Activated CD4-positive, alpha-beta memory T cell treated with anti-CD3 and anti-CD28 coated beads for 36 hours (primary cell): Measurements from ENCODE around the gene GM2A. TPM values are rescaled to one million over a fixed set of nuclear protein-coding genes. Genes with fewer than 3 reads are reported as not detected.

Experiments used
- CTCF ChIA-PET: fragments of 350-600 bp; sonication (Branson Sonifier 250); formaldehyde crosslinking; loops from one replicate; lab custom pipeline; 2021; ENCODE audit warnings: antibody characterized with exemption, inconsistent platforms; lab: Charles Lee
- POLR2A ChIA-PET: fragments of 350-600 bp; sonication (Branson Sonifier 250); formaldehyde crosslinking; loops from one replicate; lab custom pipeline; 2021; ENCODE audit warnings: antibody characterized with exemption; lab: Charles Lee
- DNase-seq: peaks from one replicate; pipeline ENCODE4 v3.0.0-alpha.2; 2020
- H3K27ac Mint-ChIP-seq: one replicate; pipeline ENCODE4 v1.8.0; 2021; ENCODE audit warnings: mixed read lengths
- H3K27me3 Mint-ChIP-seq: one replicate; pipeline ENCODE4 v1.8.0; 2021; ENCODE audit warnings: mixed read lengths
- H3K36me3 Mint-ChIP-seq: one replicate; pipeline ENCODE4 v1.8.0; 2021; ENCODE audit warnings: mixed read lengths
- H3K4me1 Mint-ChIP-seq: one replicate; pipeline ENCODE4 v1.8.0; 2021; ENCODE audit warnings: low read depth, mixed read lengths
- H3K4me3 Mint-ChIP-seq: one replicate; pipeline ENCODE4 v1.8.0; 2021; ENCODE audit warnings: mild to moderate bottlenecking, mixed read lengths
- H3K9me3 Mint-ChIP-seq: one replicate; pipeline ENCODE4 v1.8.0; 2021; ENCODE audit warnings: mixed read lengths
- intact Hi-C: fragments of 100-400 bp; cut with micrococcal nuclease; formaldehyde crosslinking; loops from one replicate; pipeline ENCODE4 v1.15.1; 2023
- total RNA-seq, 2 experiments: library from RNA; stranded (reverse); gene quantifications; one replicate each; pipeline ENCODE4 v1.2.3, GENCODE V29; 2021

Gene GM2A
- total RNA-seq, 2 experiments from 2014 or later = 28.7 to 29.1 TPM

DNA sequence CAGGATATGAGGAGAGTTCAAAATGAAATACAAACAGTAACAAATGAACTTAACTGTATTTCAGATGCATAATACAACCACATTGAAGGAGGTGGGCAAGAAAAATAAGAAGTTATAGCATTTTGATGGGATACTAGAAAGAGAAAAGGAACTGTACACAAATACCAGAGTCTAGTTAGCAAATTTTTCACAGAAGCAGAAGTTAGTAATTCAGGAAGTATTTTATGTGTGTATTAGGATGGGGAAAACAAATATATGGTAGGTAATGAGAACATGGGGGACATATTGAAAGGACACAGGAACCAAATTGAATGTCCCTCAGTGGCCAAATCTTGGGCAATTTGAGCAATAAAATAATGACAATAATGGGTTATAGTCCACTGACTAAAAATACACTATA, 18.4 kb downstream of the GM2A start:
- Mint-ChIP-seq H3K27me3 (no peaks in the 10 kb centered on the region), H3K27ac (no peak overlapping the region), H3K36me3 (peaks cover 18% of the 10 kb centered on the region), H3K9me3 (no peaks in the 10 kb centered on the region), H3K4me1 (no peaks in the 10 kb centered on the region), H3K4me3 (no peak overlapping the region)
- POLR2A ChIA-PET = interaction anchor here (0.6 to 1.2 kb wide), 2 partner anchors 19 to 1308 kb away, joined by 3 read pairs; partner anchors contain the start of gene GM2A
- CTCF ChIA-PET = no interaction called here
- no peak for DNase-seq
- intact Hi-C loops = loop anchor here (2.0 kb wide), 2 partner anchors 69 to 121 kb away; no protein-coding TSS in a partner anchor

- H3K4me3 Mint-ChIP-seq = no peak overlapping the region
- intact Hi-C loops = no loop called here
- POLR2A ChIA-PET = no interaction called here
Measured at GRCh38 chr5:151274666-151275065, 21.7 kb downstream of the GM2A start.

DNA sequence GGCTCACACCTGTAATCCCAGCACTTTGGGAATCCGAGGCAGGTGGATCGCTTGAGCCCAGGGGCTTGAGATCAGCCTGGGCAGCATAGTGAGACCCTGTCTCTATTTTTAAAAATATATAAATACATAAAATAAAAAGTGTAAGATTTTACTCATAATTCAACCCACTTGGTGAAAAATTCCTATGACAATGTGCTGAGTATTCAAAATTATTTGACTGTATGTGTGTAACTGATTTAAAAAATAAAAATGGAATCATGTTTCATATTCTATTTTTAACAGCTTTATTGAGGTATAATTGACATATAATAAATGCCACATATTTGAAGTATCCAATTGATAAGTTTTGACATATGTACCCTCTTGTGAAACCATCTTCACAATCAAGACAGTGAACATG, 22.8 kb downstream of the GM2A start:
- intact Hi-C loops = no loop called here
- no peak for DNase-seq
- Mint-ChIP-seq H3K4me1 (no peaks in the 10 kb centered on the region), H3K9me3 (no peaks in the 10 kb centered on the region), H3K27ac (no peak overlapping the region), H3K4me3 (no peak overlapping the region), H3K27me3 (peaks cover 6% of the 10 kb centered on the region), H3K36me3 (no peaks in the 10 kb centered on the region)
- POLR2A ChIA-PET = no interaction called here
- CTCF ChIA-PET = interaction anchor here (1.6 kb wide), 1 partner anchor 40 kb away, joined by 4 read pairs; no protein-coding TSS in a partner anchor

More at GRCh38 chr5:151274666-151275065, 21.7 kb downstream of the GM2A start:
- CTCF ChIA-PET = interaction anchor here (0.7 to 1.6 kb wide), 2 partner anchors 41 to 249 kb away, joined by 3 to 4 read pairs; no protein-coding TSS in a partner anchor
- Mint-ChIP-seq H3K9me3 (no peaks in the 10 kb centered on the region), H3K27ac (no peak overlapping the region), H3K36me3 (no peaks in the 10 kb centered on the region), H3K27me3 (peaks cover 3% of the 10 kb centered on the region), H3K4me1 (no peaks in the 10 kb centered on the region)
- DNase-seq = no peak

DNA sequence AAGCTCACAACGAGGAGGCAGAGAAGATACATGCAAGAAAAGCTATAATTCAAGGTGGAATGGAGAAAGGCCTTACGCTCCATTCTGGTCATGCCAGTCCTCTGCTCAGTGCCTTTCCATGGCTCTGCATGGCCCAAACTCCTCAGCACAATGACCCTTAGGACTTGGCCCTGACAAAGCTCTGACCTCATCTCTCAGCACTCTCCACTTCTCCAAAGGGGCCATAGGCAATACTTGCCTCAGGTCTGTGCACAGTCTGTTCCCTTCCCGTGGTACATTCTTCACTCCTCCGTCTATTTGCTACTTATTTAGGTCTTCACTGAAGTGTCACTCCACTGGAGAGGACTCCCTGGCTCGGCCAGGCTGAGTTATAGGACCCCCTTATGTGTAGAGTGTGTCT, 25.9 kb downstream of the GM2A start:
- no peaks in the 10 kb centered on the region for H3K9me3 Mint-ChIP-seq
- intact Hi-C loops = no loop called here
- no peak overlapping the region for H3K27ac Mint-ChIP-seq
- H3K4me3 Mint-ChIP-seq = no peak overlapping the region
- H3K36me3 Mint-ChIP-seq = no peaks in the 10 kb centered on the region
- CTCF ChIA-PET = no interaction called here
- peaks cover 6% of the 10 kb centered on the region for H3K27me3 Mint-ChIP-seq
- POLR2A ChIA-PET = interaction anchor here (0.5 kb wide), 1 partner anchor 379 kb away, joined by 3 read pairs; no protein-coding TSS in a partner anchor
- no peak for DNase-seq
- no peaks in the 10 kb centered on the region for H3K4me1 Mint-ChIP-seq

DNA sequence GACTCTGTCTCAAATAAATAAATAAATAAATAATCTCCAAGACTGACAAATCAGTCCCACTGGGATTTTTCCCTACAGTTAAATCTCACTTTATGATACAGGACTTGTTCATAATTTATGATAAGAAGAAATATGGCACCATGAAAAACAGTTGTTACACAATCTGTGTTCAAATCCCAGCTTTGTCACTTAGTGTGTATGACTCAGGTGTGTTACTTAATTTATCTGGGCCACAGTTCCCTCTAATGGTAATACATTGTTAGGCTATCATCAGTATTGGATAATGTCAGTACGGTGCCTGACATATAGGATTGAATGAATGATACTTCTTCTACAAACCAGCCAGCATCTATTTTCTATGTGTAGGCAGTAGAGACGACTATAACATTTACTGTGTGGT, 27.5 kb downstream of the GM2A start:
- ChIA-PET POLR2A (no interaction called here), CTCF (interaction anchor here (0.9 kb wide), 1 partner anchor 36 kb away, joined by 3 read pairs; no protein-coding TSS in a partner anchor)
- intact Hi-C loops = no loop called here
- Mint-ChIP-seq H3K27me3 (peaks cover 8% of the 10 kb centered on the region), H3K9me3 (no peaks in the 10 kb centered on the region), H3K27ac (no peak overlapping the region), H3K36me3 (no peaks in the 10 kb centered on the region), H3K4me1 (no peaks in the 10 kb centered on the region), H3K4me3 (no peak overlapping the region)
- DNase-seq = no peak

- H3K9me3 Mint-ChIP-seq = no peaks in the 10 kb centered on the region
Measured at GRCh38 chr5:151281001-151281639, 28.1 kb downstream of the GM2A start.

DNA sequence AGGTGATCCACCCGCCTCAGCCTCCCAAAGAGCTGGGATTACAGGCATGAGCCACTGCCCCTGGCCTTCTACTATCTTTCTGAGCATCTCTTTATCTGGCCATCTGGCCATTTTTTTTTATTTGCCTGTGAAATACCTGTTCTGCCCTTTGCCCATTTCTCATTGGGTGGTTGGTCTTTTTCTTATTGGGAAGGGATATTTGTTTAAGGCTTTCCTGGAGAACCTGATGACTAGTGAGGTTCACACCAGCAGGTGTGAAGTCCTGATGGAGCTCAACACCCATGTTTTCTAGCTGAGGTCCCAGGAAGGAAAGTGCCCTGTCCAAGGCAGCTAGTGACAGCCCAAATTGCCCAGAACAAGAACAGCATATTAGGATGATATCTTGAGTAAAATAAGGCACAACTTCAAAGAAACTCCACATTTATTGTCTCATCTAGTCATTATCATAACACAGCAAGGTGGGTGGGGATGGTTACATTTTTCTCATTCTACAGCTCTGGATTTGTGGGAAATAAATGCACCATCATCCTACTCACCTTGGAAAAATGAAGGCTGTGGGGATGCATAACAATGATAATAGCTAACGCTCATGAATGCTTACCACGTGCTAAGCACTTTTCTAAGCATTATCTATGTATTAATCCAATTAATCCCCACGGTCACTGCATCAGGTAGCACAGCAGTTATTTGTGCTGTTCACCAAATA, 30.3 kb downstream of the GM2A start:
- no peak overlapping the region for H3K27ac Mint-ChIP-seq
- intact Hi-C loops = no loop called here
- H3K27me3 Mint-ChIP-seq = peaks cover 8% of the 10 kb centered on the region
- ChIA-PET POLR2A (no interaction called here), CTCF (interaction anchor here (1.1 kb wide), 1 partner anchor 33 kb away, joined by 5 read pairs; no protein-coding TSS in a partner anchor)
- no peak overlapping the region for H3K4me3 Mint-ChIP-seq
- DNase-seq = no peak
- H3K36me3 Mint-ChIP-seq = no peaks in the 10 kb centered on the region
- H3K9me3 Mint-ChIP-seq = no peaks in the 10 kb centered on the region
- H3K4me1 Mint-ChIP-seq = no peaks in the 10 kb centered on the region

More at GRCh38 chr5:151281001-151281639, 28.1 kb downstream of the GM2A start:
- no peak overlapping the region for H3K4me3 Mint-ChIP-seq
- intact Hi-C loops = no loop called here
- no peaks in the 10 kb centered on the region for H3K4me1 Mint-ChIP-seq
- ChIA-PET POLR2A (no interaction called here), CTCF (interaction anchor here (0.9 kb wide), 1 partner anchor 35 kb away, joined by 3 read pairs; no protein-coding TSS in a partner anchor)
- no peak overlapping the region for H3K27ac Mint-ChIP-seq
- H3K27me3 Mint-ChIP-seq = peaks cover 8% of the 10 kb centered on the region
- no peak for DNase-seq
- H3K36me3 Mint-ChIP-seq = no peaks in the 10 kb centered on the region

- CTCF ChIA-PET = interaction anchor here (2.3 kb wide), 1 partner anchor 32 kb away, joined by 8 read pairs; no protein-coding TSS in a partner anchor
Measured at GRCh38 chr5:151284392-151284967, 31.5 kb downstream of the GM2A start.

DNA sequence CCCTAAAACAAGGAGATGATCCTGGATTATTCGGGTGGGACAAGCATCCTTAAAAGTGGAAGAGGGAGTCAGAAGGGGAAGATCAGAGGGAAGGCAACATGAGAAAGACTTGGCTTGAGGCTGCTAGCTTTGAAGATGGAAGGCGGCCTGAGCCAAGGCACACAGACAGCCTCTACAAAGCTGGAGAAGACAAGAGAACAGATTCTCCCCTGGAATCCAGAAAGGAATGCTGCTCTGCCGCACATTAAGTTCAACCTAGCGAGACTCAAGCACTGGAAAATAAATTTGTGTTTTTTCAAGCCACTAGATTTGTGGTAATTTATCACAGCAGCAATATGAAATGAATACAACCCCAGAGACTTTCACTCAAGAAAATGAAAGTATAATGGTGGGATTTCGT, 32.7 kb downstream of the GM2A start:
- intact Hi-C loops = no loop called here
- no peak overlapping the region for H3K4me3 Mint-ChIP-seq
- no peak overlapping the region for H3K27ac Mint-ChIP-seq
- CTCF ChIA-PET = interaction anchor here (2.3 kb wide), 1 partner anchor 31 kb away, joined by 8 read pairs; no protein-coding TSS in a partner anchor
- no peaks in the 10 kb centered on the region for H3K4me1 Mint-ChIP-seq
- H3K36me3 Mint-ChIP-seq = no peaks in the 10 kb centered on the region
- H3K9me3 Mint-ChIP-seq = no peaks in the 10 kb centered on the region
- DNase-seq = no peak
- POLR2A ChIA-PET = no interaction called here
- H3K27me3 Mint-ChIP-seq = peaks cover 2% of the 10 kb centered on the region

More at GRCh38 chr5:151284392-151284967, 31.5 kb downstream of the GM2A start:
- Mint-ChIP-seq H3K27ac (no peak overlapping the region), H3K36me3 (no peaks in the 10 kb centered on the region), H3K4me1 (no peaks in the 10 kb centered on the region), H3K27me3 (peaks cover 7% of the 10 kb centered on the region), H3K4me3 (no peak overlapping the region), H3K9me3 (no peaks in the 10 kb centered on the region)
- peak; percentile 32 for DNase-seq
- intact Hi-C loops = loop anchor here (1.0 kb wide), 1 partner anchor 32 kb away; no protein-coding TSS in a partner anchor
- POLR2A ChIA-PET = no interaction called here

DNA sequence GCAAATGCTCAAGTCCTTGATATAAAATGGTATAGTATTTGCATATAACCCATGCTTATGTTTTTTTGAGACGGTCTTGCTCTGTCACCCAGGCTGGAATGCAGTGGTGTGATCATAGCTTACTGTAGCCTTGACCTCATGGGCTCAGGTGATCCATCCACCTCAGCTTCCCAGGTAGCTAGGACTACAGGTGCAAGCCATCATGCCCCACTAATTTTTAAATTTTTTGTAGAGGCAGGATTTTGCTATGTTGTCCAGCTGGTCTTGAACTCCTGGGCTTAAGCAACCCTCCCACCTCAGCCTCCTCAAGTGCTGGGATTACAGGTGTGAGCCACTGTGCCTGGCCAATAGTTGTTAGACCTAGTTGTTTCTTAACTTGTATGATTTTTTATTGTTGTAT, 33.3 kb downstream of the GM2A start:
- Mint-ChIP-seq H3K4me1 (no peaks in the 10 kb centered on the region), H3K9me3 (no peaks in the 10 kb centered on the region), H3K36me3 (no peaks in the 10 kb centered on the region), H3K27me3 (peaks cover 2% of the 10 kb centered on the region), H3K4me3 (no peak overlapping the region), H3K27ac (no peak overlapping the region)
- ChIA-PET POLR2A (no interaction called here), CTCF (interaction anchor here (2.3 kb wide), 1 partner anchor 30 kb away, joined by 8 read pairs; no protein-coding TSS in a partner anchor)
- intact Hi-C loops = no loop called here
- no peak for DNase-seq

- intact Hi-C loops = no loop called here
- POLR2A ChIA-PET = interaction anchor here (0.7 kb wide), 1 partner anchor 166 kb away, joined by 3 read pairs; no protein-coding TSS in a partner anchor
- Mint-ChIP-seq H3K4me3 (no peak overlapping the region), H3K9me3 (no peaks in the 10 kb centered on the region), H3K27me3 (peaks cover 2% of the 10 kb centered on the region), H3K4me1 (no peaks in the 10 kb centered on the region), H3K27ac (no peak overlapping the region), H3K36me3 (no peaks in the 10 kb centered on the region)
- CTCF ChIA-PET = interaction anchor here (1.6 kb wide), 1 partner anchor 28 kb away, joined by 6 read pairs; no protein-coding TSS in a partner anchor
- DNase-seq = no peak
Measured at GRCh38 chr5:151288180-151288579, 35.2 kb downstream of the GM2A start.

- POLR2A ChIA-PET = no interaction called here
- H3K36me3 Mint-ChIP-seq = no peaks in the 10 kb centered on the region
- intact Hi-C loops = no loop called here
Measured at GRCh38 chr5:151293624-151294023, 40.6 kb downstream of the GM2A start.

More at GRCh38 chr5:151293624-151294023, 40.6 kb downstream of the GM2A start:
- CTCF ChIA-PET = no interaction called here
- H3K27ac Mint-ChIP-seq = no peak overlapping the region
- no peak overlapping the region for H3K4me3 Mint-ChIP-seq
- H3K27me3 Mint-ChIP-seq = peaks cover 1% of the 10 kb centered on the region
- no peak for DNase-seq
- no peaks in the 10 kb centered on the region for H3K4me1 Mint-ChIP-seq
- no peaks in the 10 kb centered on the region for H3K9me3 Mint-ChIP-seq
